H54 (cell line): ENCODE data around the gene PLAC8L1.

Experiments used
- DNase-seq: peaks from one replicate; pipeline ENCODE4 v3.0.0; 2011; ENCODE audit warnings: low spot score, mixed read lengths; ENCODE audit not compliant: insufficient read length
- FAIRE-seq: peaks from 3 replicates; lab custom pipeline; 2011; peaks lifted over from hg19 to GRCh38; lab: Jason Lieb, UNC
- POLR2A ChIP-seq: IDR thresholded peaks from 2 replicates; pipeline ENCODE4 v1.6.1; 2011; ENCODE audit warnings: low read depth, mild to moderate bottlenecking, low read length

PLAC8L1 gene

GRCh38 chr5:146071171-146071570, 34.2 kb downstream of the PLAC8L1 start:
- DNase-seq (no peak), FAIRE-seq (no peak)
- TF ChIP-seq POLR2A = no peak

- FAIRE-seq (no peak), DNase-seq (no peak)
- TF ChIP-seq POLR2A = no peak
Measured at GRCh38 chr5:146070746-146071145, 34.6 kb downstream of the PLAC8L1 start.

GRCh38 chr5:146069780-146070099, 35.6 kb downstream of the PLAC8L1 start:
- DNase-seq = no peak

GRCh38 chr5:146068977-146069779, 36.2 kb downstream of the PLAC8L1 start:
- no peak for FAIRE-seq

More at GRCh38 chr5:146069780-146070099, 35.6 kb downstream of the PLAC8L1 start:
- no peak for FAIRE-seq
- no peak for TF ChIP-seq POLR2A

GRCh38 chr5:146068206-146068605, 37.2 kb downstream of the PLAC8L1 start:
- DNase-seq (no peak), FAIRE-seq (no peak)
- TF ChIP-seq POLR2A = no peak

More at GRCh38 chr5:146068977-146069779, 36.2 kb downstream of the PLAC8L1 start:
- TF ChIP-seq POLR2A = no peak
- DNase-seq = no peak

GRCh38 chr5:146066968-146067367, 38.4 kb downstream of the PLAC8L1 start:
- no peak for TF ChIP-seq POLR2A
- FAIRE-seq (no peak), DNase-seq (no peak)

- TF ChIP-seq POLR2A = no peak
- FAIRE-seq (no peak), DNase-seq (no peak)
Measured at GRCh38 chr5:146060221-146060585, 45.2 kb downstream of the PLAC8L1 start.

GRCh38 chr5:146059460-146060220, 45.7 kb downstream of the PLAC8L1 start:
- FAIRE-seq (no peak), DNase-seq (no peak)
- TF ChIP-seq POLR2A = no peak

- DNase-seq (no peak), FAIRE-seq (no peak)
- TF ChIP-seq POLR2A = no peak
Measured at GRCh38 chr5:146055432-146055831, 49.9 kb downstream of the PLAC8L1 start.

- TF ChIP-seq POLR2A = no peak
- FAIRE-seq = no peak
- no peak for DNase-seq
Measured at GRCh38 chr5:146052780-146053179, 52.6 kb downstream of the PLAC8L1 start.

GRCh38 chr5:146051678-146052077, 53.7 kb downstream of the PLAC8L1 start:
- FAIRE-seq (no peak), DNase-seq (no peak)
- TF ChIP-seq POLR2A = no peak

- FAIRE-seq (no peak), DNase-seq (no peak)
- no peak for TF ChIP-seq POLR2A
Measured at GRCh38 chr5:146050086-146050485, 55.3 kb downstream of the PLAC8L1 start.

- FAIRE-seq = no peak
- no peak for TF ChIP-seq POLR2A
- DNase-seq = no peak
Measured at GRCh38 chr5:146049704-146050026, 55.7 kb downstream of the PLAC8L1 start.

GRCh38 chr5:146048994-146049703, 56.2 kb downstream of the PLAC8L1 start:
- TF ChIP-seq POLR2A = no peak
- peak; percentile 64 for FAIRE-seq
- DNase-seq = peak; percentile 55
